HG02870 (cell line): ENCODE measurements around the gene ELOF1.
"Not testable (repeated sequence)": the region's sequence is repeated elsewhere in the genome, so short reads cannot be mapped to it uniquely, and the experiment has no call there.

Source experiments
- ATAC-seq: cut with Tn5 transposase; IDR thresholded peaks from one replicate; pipeline ENCODE4 v1.9.1; 2021; ENCODE audit warnings: mild to moderate bottlenecking, moderate library complexity; ENCODE audit not compliant: unreplicated experiment

The ELOF1 gene

DNA sequence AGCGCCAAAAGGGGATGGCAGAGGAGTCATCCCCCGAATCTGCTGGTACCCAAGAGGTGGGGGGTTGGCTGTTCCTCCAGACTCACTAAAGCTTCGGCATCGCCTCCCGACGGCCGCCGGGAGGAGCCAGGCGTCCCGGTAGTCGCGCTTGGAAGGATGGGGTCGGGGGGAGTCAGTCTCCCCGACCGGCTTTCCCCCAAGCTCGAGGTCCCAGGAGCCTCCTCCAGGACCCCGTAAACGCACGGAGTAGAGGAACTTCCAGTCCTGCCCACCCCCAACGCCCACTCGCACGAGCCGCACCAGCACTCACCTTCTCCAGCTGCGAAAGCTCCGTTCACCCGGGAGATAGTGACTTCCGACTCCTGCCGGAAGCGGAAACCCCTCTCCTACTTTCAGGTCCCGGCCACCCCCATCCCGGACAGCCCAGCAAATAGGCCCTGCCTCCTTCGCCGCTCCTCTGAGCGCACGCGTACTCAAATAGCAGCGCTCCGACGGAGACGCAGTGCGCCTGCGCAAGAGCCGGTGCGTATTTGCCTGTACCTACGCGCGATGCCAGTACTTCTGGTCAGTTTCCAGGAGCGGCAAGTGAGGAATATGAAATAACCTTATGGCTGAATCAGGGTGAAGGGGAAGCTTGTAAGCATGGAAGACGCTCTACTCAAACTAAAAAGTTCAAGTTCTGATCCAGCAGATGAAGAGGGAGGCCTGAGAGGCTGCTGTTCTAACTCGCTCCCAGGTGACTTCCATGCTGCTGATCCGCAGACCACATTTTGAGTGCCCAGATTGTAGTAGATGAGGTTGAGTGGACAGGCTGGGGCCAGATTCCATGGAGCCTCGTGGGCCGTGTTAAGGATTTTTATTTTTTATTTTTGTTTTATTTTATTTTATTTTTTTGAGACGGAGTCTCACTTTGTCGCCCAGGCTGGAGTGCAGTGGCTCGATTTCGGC lies at the start of gene ELOF1:
ELOF1 (minus strand) TSS at position 350 of the 948 bp plus-strand sequence. CDS start 4,883 bp downstream, outside the sequence.
- peak; percentile 82 for ATAC-seq

DNA sequence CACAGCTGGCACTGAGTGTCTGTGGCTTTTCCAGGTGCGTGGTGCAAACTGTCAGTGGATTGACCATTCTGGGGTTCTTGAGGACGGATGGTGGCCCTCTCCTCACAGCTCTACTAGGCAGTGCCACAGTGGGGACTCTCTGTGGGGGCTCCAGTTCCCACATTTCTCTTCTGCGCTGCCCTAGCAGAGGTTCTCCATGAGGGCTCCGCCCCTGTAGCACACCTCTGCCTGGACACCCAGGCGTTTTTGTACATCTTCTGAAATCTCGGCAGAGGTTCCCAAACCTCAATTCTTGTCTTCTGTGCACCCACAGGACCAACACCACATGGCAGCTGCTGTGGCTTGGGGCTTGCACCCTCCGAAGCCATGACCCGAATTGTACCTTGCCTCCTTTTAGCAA lies 47.5 kb upstream of the ELOF1 start:
- no peak for ATAC-seq

DNA sequence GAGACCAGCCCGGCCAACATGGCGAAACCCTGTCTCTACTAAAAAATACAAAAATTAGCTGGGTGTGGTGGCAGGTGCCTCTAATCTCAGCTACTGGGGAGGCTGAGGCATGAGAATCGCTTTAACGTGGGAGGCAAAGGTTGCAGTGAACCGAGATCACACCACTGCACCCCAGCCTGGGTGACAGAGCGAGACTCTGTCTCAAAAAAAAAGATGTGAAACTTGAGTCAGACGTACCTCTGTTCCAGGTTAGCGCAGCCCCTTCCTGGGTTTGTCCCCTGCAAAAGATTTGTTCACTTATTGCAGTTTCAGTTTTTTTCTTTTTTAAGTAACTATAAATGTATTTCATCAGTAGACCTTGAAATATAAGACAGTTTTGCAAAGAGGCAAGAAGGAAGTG lies 40.7 kb upstream of the ELOF1 start:
- ATAC-seq, result not testable (repeated sequence)

DNA sequence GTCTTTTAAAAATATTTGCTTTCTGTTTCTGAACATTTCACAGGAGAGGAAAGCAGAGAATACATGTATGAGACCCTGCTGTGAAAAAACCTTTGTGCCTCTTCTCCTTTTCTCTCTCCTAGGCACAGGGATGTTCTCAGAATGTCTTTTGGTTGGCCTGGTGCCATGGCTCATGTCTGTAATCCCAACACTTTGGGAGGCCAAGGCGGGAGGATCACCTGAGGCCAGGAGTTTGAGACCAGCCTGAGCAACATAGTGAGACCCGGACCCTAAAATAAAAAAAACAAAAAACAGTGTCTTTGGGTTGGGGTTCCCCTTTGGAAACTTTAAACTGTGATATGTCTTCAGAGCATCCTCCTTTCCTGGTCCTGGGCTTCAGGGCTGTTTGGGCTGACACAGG lies 39.7 kb upstream of the ELOF1 start:
- no peak for ATAC-seq

GRCh38 chr19:11598103-11598483 lies 39.1 kb upstream of the ELOF1 start:
- no peak for ATAC-seq

- peak; percentile 98 for ATAC-seq
Observed at GRCh38 chr19:11597202-11598102, 38.4 kb upstream of the ELOF1 start, which contains the start of gene ZNF627. TSS of gene ZNF627 (plus strand) at chr19:11597483. CDS start at chr19:11597628, 145 bp downstream.

- ATAC-seq, result no peak
Observed at GRCh38 chr19:11596156-11596555, 37.1 kb upstream of the ELOF1 start.

- no peak for ATAC-seq
Observed at GRCh38 chr19:11594084-11594483, 35.1 kb upstream of the ELOF1 start.

GRCh38 chr19:11587975-11588631 lies 29.1 kb upstream of the ELOF1 start:
- ATAC-seq, result no peak

DNA sequence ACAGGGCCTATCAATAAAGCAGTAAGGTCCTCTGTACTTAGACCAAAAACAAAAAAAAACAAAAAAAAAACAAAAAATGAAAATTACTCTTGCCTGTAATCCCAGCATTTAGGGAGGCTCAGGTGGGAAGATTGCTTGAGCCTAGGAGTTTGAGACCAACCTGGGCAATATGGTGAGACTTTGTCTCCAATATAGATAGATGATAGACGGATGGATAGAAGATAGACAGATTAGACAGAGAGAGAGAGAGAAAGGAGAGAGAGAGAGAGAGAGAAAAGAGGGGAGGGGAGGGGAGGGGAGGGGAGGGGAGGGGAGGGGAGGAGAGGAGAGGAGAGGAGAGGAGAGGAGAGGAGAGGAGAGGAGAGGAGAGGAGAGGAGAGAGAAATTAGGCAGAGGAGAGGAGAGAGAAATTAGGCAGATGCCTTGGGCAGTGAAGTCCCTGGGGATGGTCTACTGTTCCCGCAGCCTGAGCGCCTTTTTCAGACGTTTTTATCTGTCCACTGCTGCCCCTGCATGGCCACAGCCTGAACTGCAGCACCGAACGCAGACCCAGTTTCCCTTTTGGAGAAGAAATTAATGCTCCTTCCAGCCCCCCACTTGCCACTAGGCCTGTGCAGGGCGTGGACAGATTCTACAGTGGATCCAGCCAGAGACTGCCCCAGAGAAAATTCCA lies 28.4 kb upstream of the ELOF1 start:
- no peak for ATAC-seq

DNA sequence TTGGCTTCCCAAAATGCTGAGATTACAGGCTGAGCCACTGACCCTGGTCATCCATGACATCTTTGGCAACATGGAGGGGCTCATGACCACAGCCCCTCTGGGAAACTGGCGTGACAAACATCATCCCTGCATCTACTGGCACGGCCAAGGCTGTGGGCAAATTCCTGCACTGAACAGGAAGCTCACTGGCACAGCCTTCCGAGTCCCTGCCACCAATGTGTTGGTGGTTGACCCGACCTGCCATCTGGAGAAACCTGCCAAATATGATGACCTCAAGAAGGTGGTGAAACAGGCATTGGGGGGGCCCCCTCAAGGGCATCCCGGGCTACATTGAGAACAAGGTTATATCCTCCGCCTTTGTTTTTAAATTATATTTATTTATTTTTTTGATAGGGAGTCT lies 27.3 kb upstream of the ELOF1 start:
- ATAC-seq, result no peak

GRCh38 chr19:11581740-11582139 lies 22.7 kb upstream of the ELOF1 start:
- ATAC-seq, result peak; percentile 73

DNA sequence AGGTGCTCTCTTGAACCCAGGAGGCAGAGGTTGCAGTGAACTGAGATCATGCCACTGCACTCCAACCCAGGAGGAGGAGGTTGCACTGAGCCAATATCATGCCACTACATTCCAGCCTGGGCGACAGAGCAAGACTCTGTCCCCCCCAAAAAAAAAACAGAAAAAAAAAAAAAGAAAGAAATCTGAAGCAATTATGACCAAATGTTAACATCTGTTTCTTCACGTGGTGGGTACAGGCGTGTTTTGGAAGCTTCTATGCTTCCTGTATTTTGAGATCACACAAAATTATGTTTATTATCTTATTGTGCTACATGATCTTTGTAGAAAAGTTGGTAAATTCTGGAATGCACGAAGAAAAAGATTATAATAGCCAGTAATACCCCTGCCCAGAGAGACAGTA lies 21.1 kb upstream of the ELOF1 start:
- no peak for ATAC-seq

GRCh38 chr19:11578258-11579142 lies 19.5 kb upstream of the ELOF1 start:
- no peak for ATAC-seq

DNA sequence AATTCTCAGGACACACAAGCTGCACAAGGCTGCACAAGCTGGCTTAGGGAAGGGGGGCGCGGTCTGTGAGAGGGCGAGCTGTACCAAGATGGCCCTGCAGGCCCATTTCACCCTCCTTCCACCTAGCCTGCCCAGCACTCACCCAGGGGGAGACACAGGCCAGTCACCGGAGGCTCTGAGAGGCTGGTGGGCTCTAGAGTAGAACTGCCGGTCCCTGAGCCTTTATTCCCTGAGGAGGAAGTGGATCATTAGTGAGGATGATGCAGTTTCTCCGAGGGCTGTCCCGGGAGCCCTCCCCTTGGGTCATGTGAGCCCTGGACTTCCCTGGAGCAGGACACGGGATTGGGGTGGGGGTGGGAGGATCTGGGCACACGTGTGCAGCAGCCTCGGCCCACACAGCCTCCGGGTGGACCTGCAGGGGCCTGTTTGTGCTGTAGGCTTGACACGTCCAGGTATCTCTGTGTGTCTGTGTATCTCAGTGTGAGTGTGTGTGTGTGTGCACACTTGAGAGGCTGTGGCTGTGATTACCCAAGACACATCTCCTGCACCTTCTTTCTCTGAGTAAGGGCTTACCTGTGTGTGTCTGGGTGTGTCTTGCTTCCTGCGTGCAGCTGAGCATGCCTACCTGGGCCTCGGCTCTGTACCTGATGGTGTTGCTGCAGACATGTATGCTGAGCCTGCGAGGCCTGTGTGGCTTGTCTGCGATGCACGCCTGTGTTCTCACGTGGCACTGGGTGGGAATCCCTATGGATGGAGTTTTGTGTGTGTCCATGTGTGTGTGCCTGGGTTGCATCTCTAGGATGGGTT lies 18.6 kb upstream of the ELOF1 start, which contains the start of gene ACP5:
ACP5 (minus strand) TSS at position 195 of the 807 bp plus-strand sequence. CDS start 328 bp downstream, outside the sequence.
- ATAC-seq, result no peak

- ATAC-seq, result no peak
Observed at GRCh38 chr19:11576227-11576626, 17.2 kb upstream of the ELOF1 start.

GRCh38 chr19:11574689-11575088 lies 15.7 kb upstream of the ELOF1 start:
- ATAC-seq, result no peak

- not testable (repeated sequence) for ATAC-seq
Observed at GRCh38 chr19:11573763-11574162, 14.7 kb upstream of the ELOF1 start.
